T-helper 17 cell (primary cell): ENCODE results near the gene PGS1. TPM values are rescaled to one million over a fixed set of nuclear protein-coding genes. Genes with fewer than 3 reads are reported as not detected.

ENCODE experiments used
- ATAC-seq: fragments of 150-1000 bp; cut with Tn5 transposase; 2 replicates; pipeline ENCODE4 v1.10.0; 2021; ENCODE audit warnings: mild to moderate bottlenecking, moderate library complexity
- DNase-seq, 3 donors: peaks; one replicate each; pipeline versions ENCODE4 v3.0.0 to v3.0.0-alpha.2; 2020 to 2021
- H3K9me3 ChIP-seq: one replicate; pipeline ENCODE4 v1.7.0; 2013; ENCODE audit warnings: low read length, mild to moderate bottlenecking; ENCODE audit not compliant: control insufficient read depth, poor library complexity, severe bottlenecking
- H3K27ac Mint-ChIP-seq: one replicate; pipeline ENCODE4 v1.8.0; 2022; ENCODE audit warnings: mild to moderate bottlenecking, moderate library complexity, mixed read lengths
- H3K27me3 Mint-ChIP-seq: one replicate; pipeline ENCODE4 v1.8.0; 2022; ENCODE audit warnings: mixed read lengths
- H3K36me3 Mint-ChIP-seq: one replicate; pipeline ENCODE4 v1.8.0; 2022; ENCODE audit warnings: low read depth, mixed read lengths
- H3K4me1 Mint-ChIP-seq: one replicate; pipeline ENCODE4 v1.8.0; 2022; ENCODE audit warnings: mild to moderate bottlenecking, mixed read lengths
- H3K4me3 Mint-ChIP-seq: one replicate; pipeline ENCODE4 v1.8.0; 2022; ENCODE audit warnings: mild to moderate bottlenecking, moderate library complexity, mixed read lengths
- total RNA-seq, 4 donors: library from RNA in 2 of 4; stranded (reverse) in 2 of 4; gene quantifications; one replicate each; pipeline ENCODE4 v1.2.3 and lab custom pipeline; 2022 to 2026

The PGS1 gene
- total RNA-seq, 2 donors from 2014 or later = 47.5 to 54.9 TPM

DNA sequence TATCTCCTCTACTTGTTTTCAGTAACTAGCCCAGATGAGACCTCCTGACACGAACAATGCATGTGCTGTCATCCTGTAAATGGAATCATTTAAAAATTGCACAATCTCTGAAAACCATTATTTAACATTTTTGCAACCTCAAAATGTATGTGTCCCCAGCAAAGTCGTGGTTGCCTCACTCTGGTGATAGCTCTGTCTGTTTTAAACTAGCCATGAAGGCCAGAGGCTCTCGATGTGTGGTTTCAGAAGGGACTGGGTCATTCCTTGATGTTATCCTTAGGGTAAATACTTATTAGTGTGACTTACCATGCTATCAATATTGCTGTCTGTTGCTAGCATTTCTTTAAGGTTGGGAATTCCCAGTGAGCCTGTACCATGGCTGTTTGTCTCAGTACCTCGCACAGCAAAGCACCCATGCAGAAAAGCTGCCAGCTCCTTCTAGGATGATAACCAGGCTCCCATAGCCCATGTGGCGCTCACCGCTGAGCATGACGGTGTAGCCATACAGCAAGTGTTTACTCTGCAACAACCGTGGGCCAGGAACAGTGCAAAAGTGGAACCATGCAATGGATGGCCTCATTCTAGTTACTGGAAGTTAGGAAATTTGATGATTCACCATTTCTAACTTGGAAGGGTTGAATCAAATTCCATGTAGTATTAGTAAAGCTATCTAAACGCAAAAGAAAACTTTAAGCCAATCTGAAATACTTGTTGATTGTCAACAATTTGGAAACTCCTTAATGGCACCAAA lies 2.9 kb upstream of the PGS1 start:
- no peak for DNase-seq
- H3K27ac Mint-ChIP-seq = no peak overlapping the region

DNA sequence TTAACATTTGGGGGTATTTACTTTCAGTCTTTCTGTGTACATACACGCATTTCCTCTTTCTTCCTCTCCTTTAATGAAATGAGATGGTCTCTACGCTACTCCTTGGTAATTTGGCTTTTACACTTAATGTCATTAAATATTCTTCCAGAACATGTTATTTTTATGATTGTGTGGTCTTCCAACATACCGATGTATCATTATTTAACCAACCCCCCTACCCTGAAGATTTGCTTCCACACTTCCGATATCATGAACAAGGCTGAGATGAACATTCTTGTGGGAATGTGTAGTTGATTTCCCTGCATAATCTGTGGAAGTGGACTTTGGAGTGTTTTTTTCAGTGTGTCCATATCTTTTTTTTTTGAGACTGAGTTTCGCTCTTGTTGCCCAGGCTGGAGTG lies 2.3 kb upstream of the PGS1 start:
- Mint-ChIP-seq H3K4me3 (no peak overlapping the region), H3K27me3 (peaks cover 5% of the 10 kb centered on the region)

More for the DNA sequence above, 2.9 kb upstream of the PGS1 start:
- no peaks in the 10 kb centered on the region for H3K9me3 ChIP-seq
- H3K36me3 Mint-ChIP-seq = no peaks in the 10 kb centered on the region
- ATAC-seq = no peak
- H3K4me1 Mint-ChIP-seq = peaks cover 18% of the 10 kb centered on the region
- H3K27me3 Mint-ChIP-seq = peaks cover 5% of the 10 kb centered on the region
- no peak overlapping the region for H3K4me3 Mint-ChIP-seq

DNA sequence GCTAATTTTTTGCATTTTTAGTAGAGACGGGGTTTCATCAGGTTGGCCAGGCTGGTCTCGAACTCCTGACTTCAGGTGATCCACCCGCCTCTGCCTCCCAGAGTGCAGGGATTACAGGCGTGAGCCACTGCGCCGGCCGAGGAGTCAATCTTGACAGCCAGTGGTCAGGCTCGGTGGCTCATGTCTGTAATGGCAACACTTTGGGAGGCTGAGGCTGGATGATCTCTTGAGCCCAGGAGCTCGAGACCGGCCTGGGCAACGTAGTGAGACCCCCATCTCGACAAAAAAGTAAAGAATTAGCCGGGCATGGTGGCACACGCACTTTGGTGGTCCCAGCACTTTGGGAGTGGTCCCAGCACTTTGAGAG lies 608 bp upstream of the PGS1 start:
- DNase-seq = no peak
- no peak for ATAC-seq
- H3K27me3 Mint-ChIP-seq = peaks cover 3% of the 10 kb centered on the region
- no peaks in the 10 kb centered on the region for H3K9me3 ChIP-seq
- H3K4me3 Mint-ChIP-seq = peak overlapping the region; percentile 94
- H3K27ac Mint-ChIP-seq = no peak overlapping the region
- peaks cover 37% of the 10 kb centered on the region for H3K4me1 Mint-ChIP-seq
- no peaks in the 10 kb centered on the region for H3K36me3 Mint-ChIP-seq

More for the DNA sequence above, 2.3 kb upstream of the PGS1 start:
- H3K9me3 ChIP-seq = no peaks in the 10 kb centered on the region
- H3K36me3 Mint-ChIP-seq = no peaks in the 10 kb centered on the region
- no peak overlapping the region for H3K27ac Mint-ChIP-seq
- no peak for ATAC-seq
- no peak for DNase-seq
- H3K4me1 Mint-ChIP-seq = peaks cover 24% of the 10 kb centered on the region

DNA sequence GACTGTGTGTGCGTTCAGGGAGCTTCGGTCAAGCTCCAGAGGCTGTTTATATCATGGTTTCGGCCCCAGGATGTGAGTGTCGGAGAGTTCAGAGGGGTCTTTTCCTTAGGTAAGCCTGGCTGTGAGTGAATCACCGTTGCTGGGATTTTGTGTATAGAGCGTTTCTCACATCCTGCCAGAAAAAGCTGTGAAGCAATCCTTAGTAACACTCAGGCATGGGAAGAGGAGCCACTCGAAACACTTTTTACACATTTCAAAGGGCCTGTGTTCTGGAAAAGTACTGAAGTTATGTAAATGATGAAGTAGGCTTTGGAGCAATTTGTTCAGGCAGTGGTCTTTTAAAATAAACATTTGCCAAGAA lies 662 bp downstream of the PGS1 start:
- H3K36me3 Mint-ChIP-seq = no peaks in the 10 kb centered on the region
- DNase-seq = no peak
- no peaks in the 10 kb centered on the region for H3K9me3 ChIP-seq
- H3K27ac Mint-ChIP-seq = peak overlapping the region; percentile 97
- no peak for ATAC-seq
- H3K4me1 Mint-ChIP-seq = peaks cover 47% of the 10 kb centered on the region
- H3K27me3 Mint-ChIP-seq = no peaks in the 10 kb centered on the region
- H3K4me3 Mint-ChIP-seq = peak overlapping the region; percentile 94

- H3K4me1 Mint-ChIP-seq = peaks cover 52% of the 10 kb centered on the region
- ATAC-seq (no peak), DNase-seq (no peak)
- H3K4me3 Mint-ChIP-seq = peak overlapping the region; percentile 94
- H3K36me3 Mint-ChIP-seq = no peaks in the 10 kb centered on the region
- no peaks in the 10 kb centered on the region for H3K9me3 ChIP-seq
- H3K27me3 Mint-ChIP-seq = no peaks in the 10 kb centered on the region
- H3K27ac Mint-ChIP-seq = peak overlapping the region; percentile 97
Measured at GRCh38 chr17:78380370-78380769, 1.9 kb downstream of the PGS1 start.

DNA sequence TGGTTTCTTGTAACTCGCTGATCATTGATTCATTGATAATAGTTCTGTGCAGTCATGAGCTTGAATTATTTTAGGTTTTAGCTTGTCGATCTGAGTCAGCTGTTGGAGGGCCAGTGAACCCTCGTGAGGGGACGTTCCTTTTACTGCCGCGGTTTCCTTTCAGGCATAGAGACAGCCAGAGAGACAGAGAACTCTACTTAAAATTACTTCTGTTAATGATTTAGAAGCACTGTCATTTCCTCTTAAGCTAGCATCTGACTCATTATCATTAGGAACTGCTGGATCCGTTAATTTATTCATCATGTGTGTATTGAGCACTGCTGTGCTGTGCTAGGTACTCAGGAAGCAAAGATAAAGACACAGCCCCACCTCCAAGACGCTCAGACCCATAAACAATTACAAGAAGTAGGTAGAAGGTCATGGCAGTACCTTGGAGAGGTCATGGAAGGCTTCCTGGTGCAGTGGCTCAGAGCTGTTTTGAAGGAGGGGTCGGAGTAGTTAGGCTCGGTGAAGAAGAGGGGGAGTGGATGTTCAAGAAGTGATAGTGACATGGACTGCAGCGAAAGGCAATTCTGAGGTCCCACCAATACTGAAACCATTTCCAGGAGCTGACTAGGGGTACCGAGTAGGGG lies 3.3 kb downstream of the PGS1 start:
- no peaks in the 10 kb centered on the region for H3K36me3 Mint-ChIP-seq

GRCh38 chr17:78383725-78384471 lies 5.4 kb downstream of the PGS1 start:
- Mint-ChIP-seq H3K36me3 (no peaks in the 10 kb centered on the region), H3K4me1 (peaks cover 74% of the 10 kb centered on the region), H3K27me3 (no peaks in the 10 kb centered on the region), H3K27ac (peak overlapping the region; percentile 97), H3K4me3 (peak overlapping the region; percentile 76)
- no peak for ATAC-seq
- no peaks in the 10 kb centered on the region for H3K9me3 ChIP-seq
- no peak for DNase-seq

More for the DNA sequence above, 3.3 kb downstream of the PGS1 start:
- H3K27ac Mint-ChIP-seq = peak overlapping the region; percentile 97
- peaks cover 63% of the 10 kb centered on the region for H3K4me1 Mint-ChIP-seq
- DNase-seq (peak in 1 of 3 donors; percentile 49), ATAC-seq (peak; percentile 80)
- H3K9me3 ChIP-seq = no peaks in the 10 kb centered on the region
- peak overlapping the region; percentile 94 for H3K4me3 Mint-ChIP-seq
- no peaks in the 10 kb centered on the region for H3K27me3 Mint-ChIP-seq

- ATAC-seq (no peak), DNase-seq (no peak)
- Mint-ChIP-seq H3K4me1 (peaks cover 69% of the 10 kb centered on the region), H3K27ac (peak overlapping the region; percentile 97), H3K36me3 (no peaks in the 10 kb centered on the region), H3K27me3 (no peaks in the 10 kb centered on the region), H3K4me3 (peak overlapping the region; percentile 76)
- no peaks in the 10 kb centered on the region for H3K9me3 ChIP-seq
Measured at GRCh38 chr17:78384479-78385175, 6.2 kb downstream of the PGS1 start.

DNA sequence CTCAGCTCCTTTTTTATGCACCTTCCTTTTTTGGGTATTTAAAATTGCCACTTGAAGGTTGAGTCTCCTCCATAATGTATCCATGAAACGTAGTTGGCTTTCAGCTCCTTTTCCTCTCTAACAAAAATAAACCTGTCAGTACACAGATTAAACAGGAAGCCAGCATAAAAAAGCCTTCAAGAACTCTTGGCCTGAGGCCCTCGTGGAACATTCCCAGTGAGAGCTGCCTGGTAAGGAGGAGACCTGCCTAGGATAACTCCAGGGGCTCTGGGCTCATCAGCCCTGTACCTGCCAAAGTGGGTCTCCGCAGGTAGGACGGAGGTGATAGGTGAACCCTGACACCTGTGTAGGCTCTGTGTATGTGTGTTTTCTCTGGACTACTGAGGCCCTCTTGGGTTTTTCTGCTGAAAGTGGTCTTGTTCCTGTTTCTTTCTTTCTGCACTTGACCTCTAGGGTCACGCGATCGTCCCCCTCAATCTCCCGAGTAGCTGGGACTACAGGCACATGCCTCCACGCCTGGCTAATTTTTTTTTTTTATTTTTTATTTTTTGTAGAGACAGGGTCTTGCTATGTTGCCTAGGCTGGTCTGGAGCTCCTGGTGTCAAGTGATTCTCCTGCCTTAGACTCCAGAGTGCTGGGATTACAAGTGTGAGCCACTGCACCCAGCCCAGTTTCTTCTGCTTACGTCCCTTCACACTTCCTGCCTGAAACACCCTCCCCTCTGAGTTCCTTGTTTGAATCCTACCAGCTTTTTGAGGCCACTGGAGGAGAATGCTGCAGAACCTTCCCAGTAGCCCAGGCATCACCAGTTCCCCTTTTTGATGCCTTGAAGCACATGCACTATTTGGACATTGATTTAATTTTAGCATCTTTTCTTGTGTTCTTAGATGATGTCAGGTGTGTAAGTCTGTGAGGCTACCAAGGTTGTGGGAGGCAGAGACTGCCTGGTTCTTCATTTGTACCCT lies 9.8 kb downstream of the PGS1 start:
- no peaks in the 10 kb centered on the region for H3K36me3 Mint-ChIP-seq
- H3K27ac Mint-ChIP-seq = peak overlapping the region; percentile 97
- ATAC-seq (peak; percentile 19), DNase-seq (no peak)
- no peaks in the 10 kb centered on the region for H3K27me3 Mint-ChIP-seq
- H3K4me1 Mint-ChIP-seq = peaks cover 46% of the 10 kb centered on the region
- peak overlapping the region; percentile 68 for H3K4me3 Mint-ChIP-seq
- no peaks in the 10 kb centered on the region for H3K9me3 ChIP-seq

GRCh38 chr17:78390241-78391050 lies 12.0 kb downstream of the PGS1 start:
- H3K9me3 ChIP-seq = no peaks in the 10 kb centered on the region
- no peak overlapping the region for H3K4me3 Mint-ChIP-seq
- H3K27ac Mint-ChIP-seq = peak overlapping the region; percentile 32
- peaks cover 41% of the 10 kb centered on the region for H3K4me1 Mint-ChIP-seq
- H3K27me3 Mint-ChIP-seq = no peaks in the 10 kb centered on the region
- DNase-seq (no peak), ATAC-seq (no peak)
- no peaks in the 10 kb centered on the region for H3K36me3 Mint-ChIP-seq

DNA sequence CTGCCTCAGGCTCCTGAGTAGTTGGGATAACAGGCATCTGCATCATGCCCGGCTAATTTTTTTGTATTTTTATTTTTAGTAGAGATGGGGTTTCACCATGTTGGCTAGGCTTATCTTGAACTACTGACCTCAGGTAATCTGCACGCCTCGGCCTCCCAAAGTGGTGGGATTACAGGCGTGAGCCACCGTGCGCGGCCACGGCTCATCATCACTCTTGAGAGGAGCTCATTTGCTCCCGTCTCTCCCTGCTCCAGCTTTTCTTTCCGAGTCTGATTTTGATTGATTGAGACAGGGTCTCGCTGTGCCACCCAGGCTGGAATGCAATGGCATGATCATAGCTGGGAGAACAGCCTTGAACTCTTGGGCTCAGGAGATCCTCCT lies 12.6 kb downstream of the PGS1 start:
- H3K4me1 Mint-ChIP-seq = peaks cover 40% of the 10 kb centered on the region
- no peak for ATAC-seq
- no peaks in the 10 kb centered on the region for H3K9me3 ChIP-seq
- DNase-seq = no peak
- H3K27ac Mint-ChIP-seq = no peak overlapping the region
- H3K36me3 Mint-ChIP-seq = no peaks in the 10 kb centered on the region
- no peak overlapping the region for H3K4me3 Mint-ChIP-seq
- no peaks in the 10 kb centered on the region for H3K27me3 Mint-ChIP-seq

DNA sequence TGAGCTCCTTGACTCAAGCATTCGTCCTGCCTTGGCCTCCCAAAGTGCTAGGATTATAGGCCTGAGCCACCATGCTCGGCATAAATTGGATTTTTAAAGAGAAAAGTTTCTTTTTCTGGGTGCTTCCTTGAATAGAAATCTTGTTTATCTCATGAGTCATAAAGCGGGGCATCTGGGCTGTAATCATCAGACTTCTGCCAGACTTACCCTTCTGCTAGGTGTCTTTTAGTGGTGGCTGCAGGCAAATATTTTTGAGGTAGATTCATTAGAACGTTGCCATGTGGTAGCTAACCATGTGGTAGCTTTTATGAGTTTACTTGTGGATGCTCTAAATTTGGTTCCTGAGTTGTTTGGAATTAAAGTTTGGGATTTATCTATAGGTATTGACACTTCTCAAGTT lies 13.4 kb downstream of the PGS1 start:
- H3K4me3 Mint-ChIP-seq = no peak overlapping the region
- no peaks in the 10 kb centered on the region for H3K36me3 Mint-ChIP-seq
- no peak overlapping the region for H3K27ac Mint-ChIP-seq
- H3K9me3 ChIP-seq = no peaks in the 10 kb centered on the region
- no peak for DNase-seq
- H3K4me1 Mint-ChIP-seq = peaks cover 34% of the 10 kb centered on the region
- no peak for ATAC-seq
- H3K27me3 Mint-ChIP-seq = no peaks in the 10 kb centered on the region
